GM12892 (cell line): ENCODE results near the gene ADAMTS3.

Source experiments
- DNase-seq: peaks from one replicate; pipeline ENCODE4 v3.0.0; 2011; ENCODE audit not compliant: insufficient read length
- FAIRE-seq: peaks from 2 replicates; lab custom pipeline; 2011; peaks lifted over from hg19 to GRCh38; lab: Jason Lieb, UNC
- POLR2A ChIP-seq: IDR thresholded peaks from 2 replicates; pipeline ENCODE4 v1.6.1; 2011; ENCODE audit warnings: low read depth, low read length, control low read depth
- POLR2AphosphoS5 ChIP-seq: IDR thresholded peaks from 2 replicates; pipeline ENCODE4 v1.6.1; 2011; ENCODE audit warnings: low read depth, low read length, control low read depth
- TAF1 ChIP-seq: IDR thresholded peaks from 2 replicates; pipeline ENCODE4 v1.6.1; 2011; ENCODE audit warnings: low read depth, mild to moderate bottlenecking, control low read depth, low read length, borderline replicate concordance

The ADAMTS3 gene

GRCh38 chr4:72538006-72538405, 31.0 kb downstream of the ADAMTS3 start:
- TF ChIP-seq POLR2AphosphoS5 (no peak), POLR2A (no peak), TAF1 (no peak)
- DNase-seq = no peak
- no peak for FAIRE-seq

GRCh38 chr4:72536443-72536842, 32.6 kb downstream of the ADAMTS3 start:
- no peak for TF ChIP-seq POLR2A
- no peak for TF ChIP-seq TAF1
- TF ChIP-seq POLR2AphosphoS5 = no peak
- no peak for FAIRE-seq
- no peak for DNase-seq

GRCh38 chr4:72531768-72532290, 37.2 kb downstream of the ADAMTS3 start:
- TF ChIP-seq POLR2A = no peak
- no peak for TF ChIP-seq POLR2AphosphoS5
- no peak for TF ChIP-seq TAF1
- no peak for DNase-seq
- no peak for FAIRE-seq

GRCh38 chr4:72531322-72531721, 37.7 kb downstream of the ADAMTS3 start:
- DNase-seq (no peak), FAIRE-seq (no peak)
- TF ChIP-seq TAF1 = no peak
- TF ChIP-seq POLR2A = no peak
- TF ChIP-seq POLR2AphosphoS5 = no peak

- no peak for TF ChIP-seq TAF1
- TF ChIP-seq POLR2A = no peak
- no peak for TF ChIP-seq POLR2AphosphoS5
- DNase-seq (no peak), FAIRE-seq (no peak)
Observed at GRCh38 chr4:72529148-72529822, 39.7 kb downstream of the ADAMTS3 start.

- no peak for DNase-seq
- TF ChIP-seq TAF1 (no peak), POLR2A (no peak), POLR2AphosphoS5 (no peak)
- FAIRE-seq = no peak
Observed at GRCh38 chr4:72527038-72527646, 41.9 kb downstream of the ADAMTS3 start.

GRCh38 chr4:72525938-72526337, 43.1 kb downstream of the ADAMTS3 start:
- TF ChIP-seq POLR2A = no peak
- no peak for TF ChIP-seq POLR2AphosphoS5
- no peak for TF ChIP-seq TAF1
- DNase-seq = no peak
- no peak for FAIRE-seq

GRCh38 chr4:72522440-72522839, 46.6 kb downstream of the ADAMTS3 start:
- no peak for FAIRE-seq
- DNase-seq = no peak
- no peak for TF ChIP-seq TAF1
- no peak for TF ChIP-seq POLR2A
- TF ChIP-seq POLR2AphosphoS5 = no peak

- FAIRE-seq = no peak
- no peak for DNase-seq
- TF ChIP-seq POLR2AphosphoS5 (no peak), POLR2A (no peak), TAF1 (no peak)
Observed at GRCh38 chr4:72513227-72513626, 55.8 kb downstream of the ADAMTS3 start.

GRCh38 chr4:72507860-72508419, 61.1 kb downstream of the ADAMTS3 start:
- no peak for FAIRE-seq
- no peak for TF ChIP-seq POLR2A
- no peak for TF ChIP-seq POLR2AphosphoS5
- no peak for TF ChIP-seq TAF1

GRCh38 chr4:72507167-72507566, 61.9 kb downstream of the ADAMTS3 start:
- FAIRE-seq (no peak), DNase-seq (no peak)
- TF ChIP-seq TAF1 = no peak
- no peak for TF ChIP-seq POLR2AphosphoS5
- TF ChIP-seq POLR2A = no peak

More at GRCh38 chr4:72507860-72508419, 61.1 kb downstream of the ADAMTS3 start:
- no peak for DNase-seq

GRCh38 chr4:72505314-72505744, 63.7 kb downstream of the ADAMTS3 start:
- DNase-seq (no peak), FAIRE-seq (no peak)
- TF ChIP-seq TAF1 = no peak
- TF ChIP-seq POLR2A = no peak
- TF ChIP-seq POLR2AphosphoS5 = no peak
